CD4-positive, alpha-beta T cell treated with Interferon alpha-2 for 1 hour (primary cell): ENCODE data around the gene SLC34A1.
A peak's percentile ranks its signal among the peaks of the same experiment; 100 is the strongest.
"Not testable (repeated sequence)": the region's sequence is repeated elsewhere in the genome, so short reads cannot be mapped to it uniquely, and the experiment has no call there.

Experiments
- DNase-seq, 2 donors: peaks; one replicate each; pipeline ENCODE4 v3.0.0-alpha.2; 2020 to 2022

The SLC34A1 gene

DNA sequence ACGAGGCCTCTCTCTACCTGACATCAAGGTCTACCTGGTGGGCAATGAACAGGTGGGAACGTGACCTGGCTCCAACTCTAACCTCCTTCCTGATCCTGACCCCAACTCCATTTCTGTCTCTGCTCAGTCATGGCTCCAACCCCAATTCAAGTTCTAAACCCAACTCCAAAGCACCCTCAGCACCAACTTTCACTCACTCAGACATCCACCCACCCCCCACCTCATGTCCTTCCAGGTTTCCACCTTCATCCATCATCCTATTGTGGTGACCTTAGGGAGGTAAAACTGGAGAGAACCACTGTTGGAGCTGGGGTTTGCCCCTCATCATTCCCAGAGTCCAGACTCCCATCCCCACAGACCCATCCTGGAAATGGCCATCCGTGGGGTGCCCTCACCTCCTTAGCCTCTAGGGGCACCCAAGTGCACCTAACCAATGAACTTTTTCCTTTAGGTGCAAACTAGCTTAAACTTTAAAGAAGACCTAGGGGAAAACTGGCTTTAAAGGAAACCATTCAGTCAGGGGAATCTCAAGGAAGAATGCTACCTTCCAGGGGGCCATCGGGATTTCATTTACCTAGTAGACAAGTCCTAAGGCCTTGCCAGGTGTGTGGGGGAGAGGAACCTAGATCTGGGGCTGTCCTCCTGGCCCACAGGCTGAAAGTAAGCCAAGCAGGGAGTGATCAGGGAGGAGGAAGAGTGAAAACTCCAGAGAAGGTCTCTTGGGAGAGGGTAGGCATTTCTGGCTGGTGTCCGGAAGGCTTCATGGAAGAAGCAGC is 15.2 kb upstream of the SLC34A1 start:
- DNase-seq: peak in 1 of 2 donors; percentile 40

DNA sequence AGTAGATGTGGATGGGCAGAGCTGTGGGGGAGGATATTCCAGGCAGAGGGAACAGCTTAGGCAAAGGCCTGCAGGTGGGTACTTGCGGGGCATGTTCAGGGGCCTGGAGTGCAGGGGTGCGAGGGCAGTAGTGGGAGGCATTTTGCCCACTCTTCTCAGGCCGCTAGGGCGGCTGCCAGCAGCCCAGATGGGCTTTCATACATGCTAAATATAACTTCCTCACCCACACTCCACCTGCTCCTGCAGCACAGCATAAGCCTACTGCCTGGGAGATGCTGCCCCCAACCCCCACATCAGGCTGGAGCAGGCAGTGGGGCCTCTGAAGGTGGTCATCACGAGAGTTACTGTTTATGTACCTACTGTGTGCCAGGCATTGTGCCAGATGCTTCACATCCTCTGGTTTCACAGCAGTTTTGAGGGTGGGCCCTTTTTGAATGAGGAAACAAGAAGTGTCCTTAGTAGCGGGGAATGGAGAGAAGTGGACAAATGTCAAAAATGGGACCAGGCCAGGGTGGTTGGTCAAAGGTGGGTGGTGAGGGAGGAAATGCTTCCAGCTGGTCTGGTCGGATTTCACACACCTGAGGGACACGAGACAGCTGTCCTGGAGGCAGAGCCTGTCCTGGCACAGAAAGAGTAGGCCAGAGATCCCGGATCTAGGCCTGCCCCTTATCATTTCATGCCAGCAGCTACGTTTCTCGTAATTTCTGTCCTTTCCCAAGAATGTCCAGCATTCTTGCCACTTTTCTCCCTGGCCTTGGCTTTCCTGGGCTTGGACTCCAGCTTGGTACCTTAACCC is 14.4 kb upstream of the SLC34A1 start:
- DNase-seq: no peak

DNA sequence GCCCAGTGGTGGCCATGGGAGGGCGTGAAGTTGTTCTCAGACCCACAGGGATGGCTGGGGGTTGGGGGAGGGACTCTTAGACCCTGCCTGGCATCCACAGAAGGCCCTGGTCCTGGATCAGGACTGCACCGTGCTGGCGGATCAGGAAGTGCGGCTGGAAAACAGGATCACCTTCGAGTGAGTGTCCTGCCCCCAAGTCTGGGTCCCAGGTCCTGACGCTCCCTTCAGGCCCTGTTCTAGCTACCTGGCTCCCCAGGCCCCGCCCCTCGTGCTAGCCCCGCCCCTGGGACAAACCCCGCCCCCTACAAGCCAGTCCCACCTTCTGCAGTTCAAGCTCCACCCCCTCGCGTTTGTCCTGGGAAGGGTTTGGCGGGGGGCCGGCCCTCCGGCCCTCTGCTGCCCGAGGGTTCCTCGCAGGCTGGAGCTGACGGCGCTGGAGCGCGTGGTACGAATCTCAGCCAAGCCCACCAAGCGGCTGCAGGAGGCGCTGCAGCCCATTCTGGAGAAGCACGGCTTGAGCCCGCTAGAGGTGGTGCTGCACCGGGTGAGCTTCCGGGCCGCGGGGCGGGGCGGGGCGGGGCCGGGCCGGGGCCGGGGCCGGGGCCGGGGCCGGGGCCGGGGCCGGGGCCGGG is 13.6 kb upstream of the SLC34A1 start:
- peak; percentile 52 to 81 for DNase-seq

DNA sequence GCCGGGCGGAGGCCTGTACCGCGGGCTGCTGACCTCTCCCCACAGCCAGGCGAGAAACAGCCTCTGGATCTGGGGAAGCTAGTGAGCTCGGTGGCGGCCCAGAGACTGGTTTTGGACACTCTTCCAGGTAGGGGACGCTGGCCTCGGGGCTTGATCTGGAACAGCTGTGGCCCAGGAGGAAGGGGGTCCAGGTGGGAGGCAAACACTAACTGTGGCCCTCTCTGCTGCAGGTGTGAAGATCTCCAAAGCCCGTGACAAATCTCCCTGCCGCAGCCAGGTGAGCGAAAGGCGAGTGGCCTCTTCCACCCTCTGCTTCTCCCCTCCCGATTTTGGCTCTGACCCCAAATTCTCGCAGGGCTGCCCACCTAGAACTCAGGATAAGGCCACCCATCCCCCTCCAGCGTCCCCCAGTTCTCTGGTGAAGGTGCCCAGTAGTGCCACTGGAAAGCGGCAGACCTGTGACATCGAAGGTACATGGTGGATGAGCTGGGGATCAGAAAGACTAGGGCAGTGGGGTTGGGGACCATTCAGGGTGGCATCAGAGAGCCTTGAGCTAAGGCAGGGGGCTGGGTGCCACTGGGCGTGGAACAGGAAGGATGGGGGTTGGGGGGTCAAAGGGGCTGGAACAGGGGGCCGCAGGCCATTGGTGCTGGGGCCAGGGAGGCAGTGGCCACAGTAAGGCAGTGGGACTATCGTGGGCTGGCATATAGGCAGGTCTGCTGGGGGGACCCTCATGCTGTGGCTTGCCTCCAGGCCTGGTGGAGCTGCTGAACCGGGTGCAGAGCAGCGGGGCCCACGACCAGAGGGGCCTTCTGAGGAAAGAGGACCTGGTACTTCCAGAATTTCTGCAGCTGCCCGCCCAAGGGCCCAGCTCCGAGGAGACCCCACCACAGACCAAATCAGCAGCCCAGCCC is 12.9 kb upstream of the SLC34A1 start:
- no peak for DNase-seq

DNA sequence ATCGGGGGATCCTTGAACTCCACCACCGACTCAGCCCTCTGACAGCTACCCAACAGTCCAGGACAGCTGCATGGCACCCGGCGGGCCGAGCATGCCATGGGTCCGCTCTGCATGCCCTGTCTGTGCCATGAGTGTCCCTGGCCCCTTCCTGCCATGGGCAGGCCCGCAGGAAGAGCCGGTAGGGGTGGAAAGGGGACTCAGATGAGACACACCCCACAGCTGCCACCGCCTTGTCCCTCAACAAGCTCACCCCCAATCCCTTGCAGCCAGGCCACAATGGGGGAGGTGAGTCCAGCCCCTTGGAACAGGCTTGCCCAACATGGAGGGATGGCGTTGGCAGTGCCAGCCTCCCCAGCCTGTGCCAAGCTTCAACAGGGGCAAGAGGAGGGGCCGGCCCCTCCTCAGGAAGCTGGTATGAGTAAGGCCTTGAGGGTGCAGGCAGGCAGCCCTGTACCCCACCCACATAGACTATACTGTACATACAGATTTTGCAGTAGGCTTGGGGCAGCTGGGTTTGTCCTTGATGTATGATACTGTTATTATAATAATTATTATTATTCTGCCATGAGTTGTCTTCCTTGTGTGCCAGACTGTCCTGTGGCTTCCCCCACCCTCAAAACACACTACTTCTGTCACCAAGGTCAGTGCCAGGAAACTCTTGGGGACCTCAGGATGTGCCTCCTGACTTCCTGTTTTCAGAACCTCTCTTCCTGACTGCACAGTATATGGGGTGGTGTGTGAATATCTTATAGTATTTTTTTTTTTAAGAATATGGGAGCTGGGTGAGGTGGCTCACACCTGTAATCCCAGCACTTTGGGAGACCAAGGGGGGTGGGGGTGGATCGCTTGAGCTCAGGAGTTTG is 12.0 kb upstream of the SLC34A1 start:
- peak in 1 of 2 donors; percentile 37 for DNase-seq

DNA sequence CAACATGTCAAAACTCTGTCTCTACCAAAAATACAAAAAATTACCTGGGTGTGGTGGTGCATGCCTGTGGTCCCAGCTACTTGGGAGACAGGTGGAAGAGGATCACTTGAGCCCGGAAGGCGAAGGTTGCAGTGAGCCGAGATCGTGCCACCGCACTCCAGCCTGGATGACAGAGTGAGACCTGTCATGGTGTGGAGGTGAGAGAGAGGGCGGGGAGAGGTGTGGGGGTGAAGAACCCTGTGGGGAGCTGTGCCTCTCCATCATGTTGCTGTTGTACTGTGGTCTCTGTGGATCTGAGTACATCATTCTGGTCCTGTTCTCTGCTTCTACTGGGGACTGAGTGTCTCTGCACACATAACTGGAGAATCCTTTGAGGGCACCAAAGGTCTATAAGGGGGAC is 11.3 kb upstream of the SLC34A1 start:
- peak in 1 of 2 donors; percentile 33 for DNase-seq

DNA sequence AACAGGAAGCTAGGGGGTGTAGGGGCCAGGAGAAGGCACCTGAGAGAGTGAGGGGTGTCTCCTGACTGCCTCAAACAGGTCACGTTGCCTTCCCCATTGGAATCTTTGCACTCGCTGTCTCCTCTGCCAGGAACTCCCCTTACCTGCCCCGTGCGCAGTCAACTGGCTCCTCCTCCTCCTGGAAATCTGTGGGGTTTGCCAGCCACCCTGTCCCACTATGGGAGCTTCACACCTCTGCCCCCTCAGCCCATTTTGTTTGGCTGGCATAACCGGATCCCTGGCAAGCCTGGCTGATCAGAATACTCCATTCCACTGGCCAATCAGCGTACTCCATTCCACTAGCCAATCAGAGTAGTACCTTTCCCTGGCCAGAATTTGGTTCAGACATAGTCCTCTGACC is 10.4 kb upstream of the SLC34A1 start:
- DNase-seq: no peak

DNA sequence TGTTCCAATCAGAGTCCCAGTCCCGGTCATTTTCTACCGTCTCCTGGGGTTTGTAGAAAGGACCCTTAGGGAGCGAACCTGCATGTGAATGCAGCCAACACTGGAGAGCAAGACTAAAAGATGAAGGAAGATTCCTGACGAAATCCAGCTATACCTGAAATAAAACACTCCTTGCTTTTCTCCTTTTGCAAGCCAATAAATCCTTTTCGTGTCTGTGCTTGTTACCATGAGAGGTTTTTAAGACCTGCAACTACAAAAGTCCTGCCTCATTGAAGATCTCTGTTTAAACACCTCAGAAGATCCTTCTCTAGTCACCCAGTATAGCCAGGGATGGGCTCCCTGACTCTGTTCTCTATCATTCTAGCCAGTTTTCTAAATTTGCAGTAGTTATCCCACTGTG is 10.0 kb upstream of the SLC34A1 start:
- no peak for DNase-seq

DNA sequence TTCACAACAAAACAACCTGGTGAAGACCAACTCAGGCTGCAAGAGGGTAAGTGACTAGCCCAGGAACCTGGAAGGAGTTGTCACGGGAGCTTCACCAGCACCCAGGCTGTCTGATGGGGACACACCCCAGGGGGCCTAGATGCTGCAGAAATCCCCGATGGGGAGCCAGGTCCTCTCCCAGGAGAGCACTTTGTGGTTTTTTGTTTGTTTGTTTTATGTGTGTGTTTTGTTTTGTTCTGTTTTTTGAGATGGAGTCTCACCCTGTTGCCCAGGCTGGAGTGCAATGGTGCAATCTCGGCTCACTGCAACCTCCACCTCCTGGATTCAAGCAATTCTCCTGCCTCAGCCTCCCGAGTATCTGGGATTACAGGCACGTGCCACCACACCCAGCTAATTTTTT is 8.7 kb upstream of the SLC34A1 start:
- not testable (repeated sequence) for DNase-seq

DNA sequence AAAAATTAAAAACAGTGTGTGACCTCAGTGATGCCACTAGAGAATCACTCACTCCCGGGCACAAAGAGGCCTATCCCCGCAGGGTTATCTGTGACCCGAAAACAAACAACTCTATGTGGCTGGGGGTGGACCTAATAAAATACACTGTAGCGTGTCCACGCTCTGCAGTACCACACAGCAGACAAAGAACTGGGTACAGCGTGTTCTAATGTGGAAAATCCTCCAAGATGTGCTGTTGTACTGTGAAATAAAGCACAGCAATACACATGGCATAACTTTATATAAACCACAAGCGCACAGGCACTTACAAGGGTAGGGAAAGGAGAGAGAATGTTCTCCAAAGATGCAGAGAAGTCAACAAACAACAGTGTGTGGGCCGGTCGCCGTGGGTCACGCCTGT is 8.1 kb upstream of the SLC34A1 start:
- no peak for DNase-seq

DNA sequence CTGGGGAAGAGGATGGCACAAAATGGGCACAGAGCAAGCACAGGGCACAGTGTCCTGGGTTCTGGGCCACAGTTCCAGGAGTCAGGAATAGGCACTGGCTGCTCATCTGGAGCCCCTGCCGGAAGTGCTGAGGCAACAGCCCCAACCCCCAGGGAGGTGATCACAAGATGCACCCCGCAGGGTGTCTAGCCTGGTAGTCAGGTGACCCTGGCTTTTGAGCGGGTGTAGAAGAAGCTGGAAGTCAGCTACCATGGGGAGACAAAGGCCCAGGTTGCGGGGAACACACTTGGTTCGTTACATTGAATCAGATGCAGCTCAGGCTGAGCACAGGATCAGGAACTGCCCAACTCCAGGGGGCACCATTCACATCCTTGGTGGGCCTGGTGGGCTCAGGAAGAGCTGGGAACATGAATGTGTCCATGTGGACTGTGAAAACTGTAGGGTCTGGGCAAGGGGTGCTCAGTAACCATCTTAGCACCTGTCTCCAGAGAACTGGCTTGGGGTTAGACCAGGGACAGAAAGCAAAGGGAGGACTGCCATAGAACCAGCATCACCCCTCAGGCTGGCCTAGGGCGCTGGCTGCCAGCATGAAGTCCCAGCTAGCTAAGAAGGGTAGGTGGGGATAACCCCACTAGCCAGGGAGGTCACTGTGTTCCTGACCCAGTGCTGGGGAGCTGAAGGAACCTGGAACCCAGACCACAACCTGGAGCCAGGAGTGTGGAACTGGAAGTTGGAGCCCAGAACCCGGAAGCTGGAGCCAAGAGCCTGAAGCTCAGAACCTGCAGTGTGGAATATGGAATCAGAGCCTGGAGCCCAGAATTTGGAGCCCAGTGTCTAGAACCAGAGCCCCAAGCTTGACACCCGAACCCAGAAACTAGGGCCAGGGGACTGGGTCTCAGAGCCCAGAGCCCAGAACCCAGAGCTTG is 6.1 kb upstream of the SLC34A1 start:
- DNase-seq: no peak

DNA sequence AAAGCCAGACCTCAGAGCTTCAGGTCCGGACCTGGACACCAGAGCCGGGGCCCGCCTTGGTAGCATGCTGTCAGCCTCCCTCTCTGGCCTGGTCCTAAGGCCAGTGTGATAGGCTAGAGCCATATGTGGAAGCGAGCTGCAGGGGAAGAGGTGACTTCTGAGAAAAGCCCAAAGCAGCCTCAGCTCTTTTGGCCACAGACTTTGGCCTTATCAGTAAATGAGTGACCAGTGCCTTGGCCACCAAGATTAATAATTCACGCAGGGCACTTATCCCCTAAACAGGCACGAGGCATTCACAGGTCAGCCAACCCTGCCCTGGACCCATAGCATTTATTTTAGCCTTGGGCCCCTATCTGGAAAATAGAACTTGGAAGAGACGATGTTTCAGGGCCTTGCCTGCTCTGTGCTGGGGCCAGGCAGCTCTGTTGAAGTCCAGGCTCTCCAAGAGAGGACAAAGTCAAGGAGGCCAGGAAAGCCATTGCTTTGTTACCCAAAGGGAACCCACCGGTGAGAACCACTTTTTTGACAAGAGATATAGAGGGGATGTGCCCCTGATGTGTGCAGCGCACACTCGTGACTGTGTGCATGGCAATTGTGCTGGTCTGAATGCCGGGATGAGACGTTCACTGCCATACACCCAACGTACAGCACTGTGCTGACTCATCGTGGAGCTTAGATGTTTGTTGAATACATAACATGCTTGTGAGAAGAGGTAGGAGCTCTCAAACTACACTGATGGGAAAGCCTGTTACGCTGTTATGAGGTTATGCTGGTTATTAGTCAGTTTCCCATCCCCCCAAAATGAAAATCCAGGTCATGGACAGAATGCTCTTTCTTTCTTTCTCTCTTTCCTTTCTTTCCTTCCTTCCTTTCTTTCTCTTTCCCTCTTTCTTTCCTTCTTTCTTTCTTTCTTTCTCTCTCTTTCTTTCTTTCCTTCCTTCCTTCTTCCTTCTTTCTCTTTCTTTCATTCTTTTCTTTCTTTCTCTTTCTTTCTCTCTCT is 5.0 kb upstream of the SLC34A1 start:
- no peak for DNase-seq

DNA sequence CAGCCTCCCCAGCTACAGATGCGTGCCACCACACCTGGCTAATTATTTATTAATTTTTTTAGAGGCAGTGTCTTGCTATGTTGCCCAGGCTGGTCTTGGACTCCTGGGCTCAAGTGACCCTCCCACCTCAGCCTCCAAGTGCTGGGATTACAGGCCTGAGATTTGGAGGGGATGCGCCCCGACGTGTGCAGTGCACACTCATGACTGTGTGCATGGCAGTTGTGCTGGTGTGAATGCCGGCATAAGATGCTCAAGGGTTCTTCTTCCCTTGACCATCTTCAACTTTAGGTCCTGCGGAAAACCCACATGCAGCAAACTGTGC is 3.5 kb upstream of the SLC34A1 start:
- no peak for DNase-seq

DNA sequence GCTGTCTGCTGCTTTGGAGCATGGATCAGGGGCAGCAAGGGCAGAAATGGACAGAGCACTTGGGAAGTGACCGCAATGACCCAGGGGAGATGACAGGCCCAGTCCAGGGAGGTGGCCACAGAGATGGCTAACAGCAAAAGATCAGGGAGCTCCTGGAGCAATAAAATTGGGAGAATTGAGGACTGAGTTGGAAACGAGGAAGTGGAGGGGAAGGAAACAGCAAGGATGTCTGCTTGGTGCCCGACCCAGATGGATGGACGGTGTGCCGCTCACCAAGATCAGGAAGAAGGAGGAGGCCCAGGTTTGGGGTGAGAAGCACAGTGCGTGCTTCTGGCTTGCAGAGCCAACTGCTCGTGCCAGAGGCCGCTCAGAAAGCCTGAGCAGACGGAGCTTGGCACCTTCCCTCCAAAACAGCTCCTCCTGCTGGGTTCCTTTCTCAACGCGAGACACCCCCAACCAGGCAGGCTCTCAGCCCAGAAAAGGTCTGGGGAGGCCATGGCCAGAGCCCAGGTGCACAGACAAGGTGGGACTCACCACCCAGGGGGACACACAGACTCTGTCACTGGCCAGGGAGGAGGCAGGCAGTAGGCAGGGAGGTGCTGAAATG is 1.7 kb upstream of the SLC34A1 start:
- DNase-seq: no peak

DNA sequence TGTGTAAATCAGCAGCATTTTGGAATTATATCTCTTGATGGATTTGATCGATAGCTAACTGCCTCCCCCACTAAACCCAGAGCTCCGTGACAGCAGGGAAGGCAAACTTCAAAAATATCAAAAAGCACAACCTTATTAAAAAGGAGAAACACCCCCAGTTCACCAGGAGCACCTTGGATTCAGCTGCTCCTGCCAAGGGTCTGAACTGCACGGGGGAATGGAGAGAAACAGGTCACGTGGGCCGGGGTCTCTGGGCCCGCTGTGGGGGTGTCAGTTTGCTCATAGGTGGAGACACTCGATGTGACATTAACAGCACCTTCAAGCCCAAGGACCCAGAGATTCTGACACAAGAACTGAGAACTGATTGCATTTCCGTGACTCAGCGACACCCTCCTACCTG is 1.1 kb upstream of the SLC34A1 start:
- no peak for DNase-seq

DNA sequence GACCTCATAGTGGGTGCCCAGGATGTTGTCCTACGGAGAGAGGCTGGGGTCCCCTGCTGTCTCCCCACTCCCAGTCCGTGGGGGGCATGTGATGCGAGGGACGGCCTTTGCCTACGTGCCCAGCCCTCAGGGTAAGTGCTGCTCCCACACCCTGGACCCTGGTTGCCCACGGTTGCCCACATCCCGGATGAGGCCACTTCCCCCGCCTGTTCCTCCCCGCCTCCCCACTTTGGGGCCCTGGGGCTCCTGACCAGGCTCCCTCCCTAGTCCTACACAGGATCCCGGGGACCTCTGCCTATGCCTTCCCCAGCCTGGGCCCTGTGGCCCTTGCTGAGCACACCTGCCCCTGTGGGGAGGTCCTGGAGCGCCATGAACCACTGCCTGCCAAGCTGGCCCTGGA is 1.5 kb downstream of the SLC34A1 start:
- no peak for DNase-seq

DNA sequence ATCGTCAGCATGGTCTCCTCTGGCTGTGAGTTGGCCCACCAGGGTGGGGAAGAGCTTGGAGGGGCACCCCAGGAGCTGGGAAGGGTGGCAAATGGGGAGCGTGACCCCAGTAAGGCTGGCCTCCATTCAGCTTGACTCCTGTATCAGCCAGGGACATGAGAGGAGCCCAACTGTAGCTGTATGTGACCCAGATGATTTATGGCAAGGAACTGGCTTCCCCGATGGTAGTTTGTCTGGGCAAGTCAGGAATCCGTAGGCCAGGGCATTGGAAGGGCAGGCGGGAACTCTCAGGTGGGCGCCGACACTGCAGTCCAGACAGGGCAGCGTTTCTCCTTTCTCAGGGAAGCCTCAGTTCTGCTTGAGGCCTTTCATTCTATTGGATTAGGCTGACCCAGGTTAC is 2.3 kb downstream of the SLC34A1 start:
- DNase-seq: no peak

DNA sequence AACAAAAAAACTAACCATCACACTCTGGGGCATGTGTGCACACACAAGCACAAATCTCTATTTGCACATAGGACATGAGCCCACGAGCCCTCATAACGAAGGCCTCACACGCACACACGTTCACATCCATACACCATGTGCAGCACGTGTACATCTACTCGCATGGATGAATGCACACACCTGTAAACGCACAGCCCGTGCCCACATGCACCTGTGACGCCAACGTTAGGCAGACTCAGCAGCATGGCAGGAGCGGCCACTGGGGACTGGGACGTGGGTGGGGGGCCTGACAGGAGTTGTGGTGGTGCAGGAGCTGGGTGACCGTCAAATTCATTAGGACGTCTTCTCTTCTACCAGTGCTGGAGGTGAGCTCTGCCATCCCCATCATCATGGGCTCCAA is 3.2 kb downstream of the SLC34A1 start:
- DNase-seq: no peak

DNA sequence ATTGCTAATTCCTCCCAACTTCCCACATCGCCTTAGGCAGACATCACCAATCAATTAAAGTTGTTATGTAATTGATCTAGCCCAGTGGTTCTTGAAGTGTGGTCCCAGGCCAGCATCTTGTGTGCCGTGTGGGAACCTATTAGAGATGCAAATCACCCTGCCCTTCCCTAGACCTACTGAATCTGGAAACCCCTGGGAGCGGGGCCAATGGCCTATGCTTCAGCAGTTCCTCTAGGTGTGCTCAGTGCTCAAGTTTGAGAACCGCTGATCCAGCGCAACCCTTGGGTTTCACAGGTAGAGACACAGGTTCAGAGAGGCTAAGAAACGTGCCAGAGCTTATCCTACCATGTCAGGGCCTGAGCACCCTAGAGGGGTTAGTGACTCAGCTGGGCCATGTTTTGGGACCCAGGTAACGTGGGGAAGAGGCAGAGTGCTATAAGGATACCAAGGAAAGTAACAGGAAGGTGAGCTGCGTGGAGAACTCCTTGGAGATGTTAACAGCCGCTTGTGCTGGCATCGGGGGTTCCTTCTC is 4.4 kb downstream of the SLC34A1 start:
- no peak for DNase-seq
